SJSA1 (cell line): Measurements from ENCODE around the gene NOL4L. TPM values are rescaled to one million over a fixed set of nuclear protein-coding genes. Genes with fewer than 3 reads are reported as not detected.

Experiments
- DNase-seq, 2 experiments: peaks; one replicate each; pipeline ENCODE4 v3.0.0-alpha.2; 2015 to 2020; ENCODE audit warnings: low spot score in 2 of 2, low read depth in 1 of 2
- H3K27ac ChIP-seq: fragments of 250-450 bp; sonication (Bioruptor Pico); 2 replicates; pipeline ENCODE4 v1.5.1; 2020; ENCODE audit warnings: mild to moderate bottlenecking, moderate library complexity
- H3K27me3 ChIP-seq: fragments of 250-450 bp; sonication (Bioruptor Pico); replicated peaks from 2 replicates; pipeline ENCODE4 v1.5.1; 2020; ENCODE audit warnings: mild to moderate bottlenecking, moderate library complexity
- H3K36me3 ChIP-seq: fragments of 250-450 bp; sonication (Bioruptor Pico); 2 replicates; pipeline ENCODE4 v1.5.1; 2020; ENCODE audit warnings: mild to moderate bottlenecking
- H3K4me1 ChIP-seq: fragments of 250-450 bp; sonication (Bioruptor Pico); replicated peaks from 2 replicates; pipeline ENCODE4 v1.6.1; 2021; ENCODE audit warnings: mild to moderate bottlenecking
- H3K4me3 ChIP-seq: fragments of 250-450 bp; sonication (Bioruptor Pico); 2 replicates; pipeline ENCODE4 v1.5.1; 2020; ENCODE audit warnings: mild to moderate bottlenecking
- H3K9me3 ChIP-seq: fragments of 250-450 bp; sonication (Bioruptor Pico); replicated peaks from 2 replicates; pipeline ENCODE4 v1.5.1; 2020; ENCODE audit warnings: mild to moderate bottlenecking
- total RNA-seq: library from RNA; depleted of rRNA; stranded (reverse); fragments of >200 nt; shearing (Covaris generic); gene quantifications from 2 replicates; pipeline ENCODE4 v1.2.3, GENCODE V29; 2014

NOL4L gene
- total RNA-seq, 1 experiment from 2014 or later, result 11.4 TPM

DNA sequence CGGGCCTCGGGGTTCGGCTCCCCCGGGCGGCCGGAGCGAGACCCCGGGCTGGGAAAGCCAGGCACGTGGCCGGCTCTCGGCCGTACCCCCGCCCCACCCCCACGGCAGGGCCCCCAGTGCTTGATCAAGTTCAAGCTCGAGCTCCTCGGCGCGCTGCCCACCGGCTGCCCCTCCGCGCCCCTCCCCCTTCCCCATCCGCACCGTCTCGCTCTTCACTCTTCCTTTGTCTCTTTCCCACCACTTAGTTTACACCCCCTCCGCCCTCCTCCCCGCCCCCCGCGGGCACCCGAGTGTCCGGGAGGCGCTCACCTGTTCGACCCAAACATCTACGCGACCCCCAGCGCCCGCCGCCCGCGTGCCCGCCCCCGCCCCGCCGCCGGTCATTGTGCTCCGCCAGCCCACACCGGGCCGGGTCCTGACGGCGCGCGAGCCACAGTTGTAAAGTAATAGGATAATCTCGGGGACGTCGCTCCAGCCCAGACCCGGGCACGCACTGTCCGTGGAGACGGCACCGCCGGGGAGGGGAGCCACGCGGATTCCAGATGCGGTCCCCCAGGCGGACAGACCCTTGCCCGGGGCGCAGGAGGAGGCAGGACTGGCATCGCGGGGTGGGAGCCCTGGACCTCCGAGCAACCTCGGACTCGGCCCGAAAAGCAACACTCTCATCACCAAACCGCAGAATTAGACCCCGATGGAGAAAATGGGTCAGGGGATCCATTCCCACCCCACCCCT, 100.7 kb downstream of the NOL4L start:
- Histone ChIP-seq H3K27me3 (no peaks in the 10 kb centered on the region), H3K27ac (peak overlapping the region; percentile 44), H3K36me3 (no peaks in the 10 kb centered on the region; the same call in 1 of the 2 replicates), H3K4me1 (peaks cover 10% of the 10 kb centered on the region), H3K9me3 (no peaks in the 10 kb centered on the region), H3K4me3 (peak overlapping the region; percentile 81)
- DNase-seq, result no peak

DNA sequence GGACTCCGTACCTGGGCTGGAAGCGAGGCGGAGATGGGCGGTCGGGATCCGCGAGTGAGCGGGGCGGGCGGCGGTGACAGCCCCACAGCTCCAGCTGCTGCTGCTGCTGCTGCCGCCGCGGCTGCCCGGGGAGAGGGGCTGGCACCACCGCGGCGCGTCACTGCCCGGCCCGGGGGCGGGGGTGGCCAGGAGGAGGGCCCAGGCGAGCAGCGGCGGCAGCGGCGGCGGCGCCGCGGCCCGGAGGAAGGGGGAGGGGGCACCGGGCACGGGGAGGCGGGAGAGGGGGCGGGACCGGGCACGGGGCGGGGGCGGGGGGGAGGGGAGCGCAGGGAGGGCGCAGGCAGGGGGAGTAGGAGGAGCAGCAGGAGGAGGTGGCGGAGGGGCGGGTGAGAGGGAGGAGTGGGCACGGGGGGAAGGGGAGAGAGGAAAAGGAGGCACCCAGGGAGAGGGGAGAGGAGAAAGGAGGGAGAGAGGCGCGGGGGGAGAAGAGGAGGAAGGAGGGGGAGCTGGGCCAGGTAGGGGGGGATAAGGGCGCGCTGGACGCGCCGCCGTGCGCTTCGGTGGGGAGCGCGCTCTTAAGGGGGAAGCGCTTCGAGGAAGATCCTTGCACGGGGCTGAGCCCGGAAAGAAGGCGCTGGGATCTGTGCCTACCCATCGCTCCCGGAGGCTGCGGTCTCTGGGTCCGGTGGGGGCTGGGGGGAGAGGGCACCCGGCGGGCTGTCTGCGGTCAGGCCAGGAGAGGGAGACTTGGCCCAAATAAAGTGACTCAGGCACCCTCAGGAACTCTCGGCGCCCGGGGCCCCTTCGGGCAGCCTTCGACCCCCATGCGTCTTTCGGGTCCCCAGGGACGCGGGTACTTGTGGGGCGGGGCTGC, 101.5 kb downstream of the NOL4L start:
- Histone ChIP-seq H3K27ac (peak overlapping the region; percentile 44), H3K27me3 (no peaks in the 10 kb centered on the region), H3K4me1 (peaks cover 10% of the 10 kb centered on the region), H3K9me3 (no peaks in the 10 kb centered on the region), H3K4me3 (peak overlapping the region; percentile 81), H3K36me3 (no peaks in the 10 kb centered on the region; the same call in 1 of the 2 replicates)
- peak; percentile 79 to 88 for DNase-seq

- H3K36me3 ChIP-seq, result no peaks in the 10 kb centered on the region; the same call in 1 of the 2 replicates
- no peaks in the 10 kb centered on the region for H3K27me3 ChIP-seq
- H3K9me3 ChIP-seq, result no peaks in the 10 kb centered on the region
- peak overlapping the region; percentile 81 for H3K4me3 ChIP-seq
- DNase-seq, result no peak
- H3K27ac ChIP-seq, result no peak overlapping the region
- H3K4me1 ChIP-seq, result peaks cover 10% of the 10 kb centered on the region
Measured at GRCh38 chr20:32482442-32483261, 102.5 kb downstream of the NOL4L start.

GRCh38 chr20:32482143-32482441, 103.0 kb downstream of the NOL4L start:
- no peaks in the 10 kb centered on the region; the same call in 1 of the 2 replicates for H3K36me3 ChIP-seq
- no peaks in the 10 kb centered on the region for H3K27me3 ChIP-seq
- no peak overlapping the region for H3K27ac ChIP-seq
- H3K4me1 ChIP-seq, result peaks cover 10% of the 10 kb centered on the region
- DNase-seq, result no peak
- no peaks in the 10 kb centered on the region for H3K9me3 ChIP-seq
- peak overlapping the region; percentile 81 for H3K4me3 ChIP-seq

- H3K4me1 ChIP-seq, result peaks cover 14% of the 10 kb centered on the region
- no peaks in the 10 kb centered on the region; the same call in 1 of the 2 replicates for H3K36me3 ChIP-seq
- H3K9me3 ChIP-seq, result no peaks in the 10 kb centered on the region
- no peak for DNase-seq
- H3K27me3 ChIP-seq, result no peaks in the 10 kb centered on the region
- no peak overlapping the region for H3K27ac ChIP-seq
- H3K4me3 ChIP-seq, result no peak overlapping the region
Measured at GRCh38 chr20:32481311-32482142, 103.6 kb downstream of the NOL4L start.

DNA sequence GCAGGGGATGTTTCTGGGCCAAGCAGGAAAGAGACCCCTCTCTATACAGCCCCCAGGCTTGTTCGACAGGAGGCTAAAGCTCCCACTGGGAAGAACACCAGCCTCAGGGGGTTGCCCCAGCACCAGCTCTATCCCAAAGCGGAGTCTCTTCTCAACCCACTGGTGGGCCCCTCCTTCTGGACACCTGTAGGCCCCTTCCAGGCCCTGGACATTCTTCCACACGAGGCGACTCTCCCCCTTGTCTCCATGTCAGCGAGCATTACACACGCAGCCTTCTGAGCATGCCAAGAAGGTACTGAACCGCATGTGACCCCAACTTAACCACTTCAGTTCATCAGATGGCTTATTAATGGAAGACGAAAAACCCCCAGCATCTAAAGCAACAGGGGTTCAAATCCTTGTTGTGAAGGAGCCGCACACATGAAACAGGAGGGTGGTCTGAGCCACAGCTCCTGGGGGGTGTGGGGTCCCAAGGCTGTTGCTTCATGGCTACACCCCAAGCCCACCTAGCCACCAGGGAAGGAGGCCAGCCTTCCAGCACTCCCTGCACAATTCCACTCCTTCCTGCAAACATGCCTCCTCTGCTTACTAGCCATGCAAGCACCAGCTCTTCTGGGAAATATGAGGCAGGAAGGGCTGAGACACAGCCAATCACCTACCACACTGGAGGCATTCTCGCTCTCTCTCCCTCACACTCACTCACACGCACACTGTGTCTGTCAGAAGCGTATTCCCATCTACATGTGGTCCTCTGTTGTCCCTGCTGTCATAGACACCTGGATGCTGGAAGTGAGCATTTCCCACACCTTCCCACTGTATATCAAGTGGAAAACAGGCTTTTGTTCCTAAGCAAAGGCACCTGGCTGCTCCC, 104.5 kb downstream of the NOL4L start:
- no peak overlapping the region for H3K4me3 ChIP-seq
- H3K27ac ChIP-seq, result no peak overlapping the region
- no peak for DNase-seq
- H3K4me1 ChIP-seq, result peaks cover 23% of the 10 kb centered on the region
- no peaks in the 10 kb centered on the region; the same call in 1 of the 2 replicates for H3K36me3 ChIP-seq
- no peaks in the 10 kb centered on the region for H3K9me3 ChIP-seq
- H3K27me3 ChIP-seq, result no peaks in the 10 kb centered on the region

GRCh38 chr20:32479697-32480171, 105.4 kb downstream of the NOL4L start:
- no peak overlapping the region for H3K27ac ChIP-seq
- no peaks in the 10 kb centered on the region; the same call in 1 of the 2 replicates for H3K36me3 ChIP-seq
- peaks cover 32% of the 10 kb centered on the region for H3K4me1 ChIP-seq
- no peaks in the 10 kb centered on the region for H3K9me3 ChIP-seq
- H3K4me3 ChIP-seq, result no peak overlapping the region
- H3K27me3 ChIP-seq, result no peaks in the 10 kb centered on the region
- DNase-seq, result no peak

- H3K9me3 ChIP-seq, result no peaks in the 10 kb centered on the region
- H3K27me3 ChIP-seq, result no peaks in the 10 kb centered on the region
- DNase-seq, result no peak
- peaks cover 39% of the 10 kb centered on the region for H3K4me1 ChIP-seq
- H3K27ac ChIP-seq, result no peak overlapping the region
- H3K36me3 ChIP-seq, result peaks cover 5% of the 10 kb centered on the region
- H3K4me3 ChIP-seq, result no peak overlapping the region
Measured at GRCh38 chr20:32479012-32479411, 106.1 kb downstream of the NOL4L start.

GRCh38 chr20:32478576-32478975, 106.6 kb downstream of the NOL4L start:
- H3K4me1 ChIP-seq, result peaks cover 40% of the 10 kb centered on the region

DNA sequence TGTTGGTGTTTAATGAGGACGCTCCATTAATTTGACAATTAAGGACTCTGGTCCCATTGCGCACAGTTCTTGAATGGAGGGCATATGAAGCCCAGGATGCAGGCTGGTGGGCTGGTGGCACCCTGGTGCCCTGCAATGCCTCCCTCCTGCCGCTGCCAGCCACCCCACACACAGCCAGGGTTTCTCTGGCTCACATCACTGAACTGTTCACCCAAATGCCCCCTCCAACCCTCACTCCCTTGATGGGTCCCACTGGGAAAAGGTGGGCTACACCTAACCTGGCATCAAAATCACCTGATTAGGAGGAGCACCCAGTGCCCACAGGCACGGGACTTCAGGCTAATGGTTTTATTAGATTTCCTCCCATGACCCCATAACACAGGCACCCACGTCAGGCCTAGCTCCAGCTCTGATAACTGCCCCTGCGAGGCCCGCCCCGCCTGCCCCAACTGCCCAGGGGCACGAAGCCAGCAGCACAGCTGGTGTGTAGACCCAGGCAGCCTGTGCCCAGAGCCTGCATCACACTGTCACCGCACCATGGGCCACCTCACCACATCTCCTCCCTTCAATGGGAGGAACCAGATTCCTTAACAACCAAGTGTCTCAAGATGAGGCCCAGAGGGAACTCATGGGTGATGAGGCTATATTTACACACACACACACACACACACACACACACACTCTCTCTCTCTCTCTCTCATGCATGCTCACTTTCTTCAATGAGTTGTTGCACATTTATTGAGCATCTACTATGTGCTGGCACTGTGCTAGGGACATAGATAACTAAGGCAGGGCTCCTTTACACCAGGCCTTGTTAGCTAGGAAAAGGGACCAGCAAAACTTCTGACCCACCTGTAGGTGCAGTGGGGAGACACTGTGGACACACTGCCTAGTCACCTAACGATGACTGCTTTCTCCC, 107.3 kb downstream of the NOL4L start:
- H3K27ac ChIP-seq, result no peak overlapping the region
- no peaks in the 10 kb centered on the region for H3K9me3 ChIP-seq
- peaks cover 44% of the 10 kb centered on the region for H3K4me1 ChIP-seq
- no peak for DNase-seq
- H3K36me3 ChIP-seq, result peaks cover 16% of the 10 kb centered on the region
- no peak overlapping the region for H3K4me3 ChIP-seq
- H3K27me3 ChIP-seq, result no peaks in the 10 kb centered on the region

More at GRCh38 chr20:32478576-32478975, 106.6 kb downstream of the NOL4L start:
- Histone ChIP-seq H3K27me3 (no peaks in the 10 kb centered on the region), H3K36me3 (peaks cover 10% of the 10 kb centered on the region), H3K9me3 (no peaks in the 10 kb centered on the region), H3K27ac (no peak overlapping the region), H3K4me3 (no peak overlapping the region)
- DNase-seq, result no peak
